GM21529 (cell line): ENCODE measurements around the gene SLC25A47.

Source experiments
- ATAC-seq: cut with Tn5 transposase; IDR thresholded peaks from one replicate; pipeline ENCODE4 v1.9.1; 2021; ENCODE audit not compliant: unreplicated experiment

SLC25A47 gene

GRCh38 chr14:100322138-100322957, 791 bp upstream of the SLC25A47 start:
- no peak for ATAC-seq

GRCh38 chr14:100323942-100324307, 786 bp downstream of the SLC25A47 start:
- ATAC-seq, result no peak

- no peak for ATAC-seq
These were observed 2.1 kb downstream of the SLC25A47 start for GRCh38 chr14:100325231-100325632.

GRCh38 chr14:100325958-100326357, 2.8 kb downstream of the SLC25A47 start:
- ATAC-seq, result no peak

GRCh38 chr14:100327128-100327527, 4.0 kb downstream of the SLC25A47 start:
- no peak for ATAC-seq

- ATAC-seq, result no peak
These were observed 5.5 kb downstream of the SLC25A47 start for GRCh38 chr14:100328495-100329163.

- ATAC-seq, result no peak
These were observed 6.3 kb downstream of the SLC25A47 start for GRCh38 chr14:100329233-100330006.

GRCh38 chr14:100330007-100330344, 6.8 kb downstream of the SLC25A47 start:
- no peak for ATAC-seq

- no peak for ATAC-seq
These were observed 7.3 kb downstream of the SLC25A47 start for GRCh38 chr14:100330388-100330931.

- ATAC-seq, result no peak
These were observed 9.0 kb downstream of the SLC25A47 start for GRCh38 chr14:100332071-100332639.

GRCh38 chr14:100332797-100333196, 9.7 kb downstream of the SLC25A47 start:
- peak; percentile 84 for ATAC-seq

- no peak for ATAC-seq
These were observed 10.2 kb downstream of the SLC25A47 start for GRCh38 chr14:100333311-100333710.

GRCh38 chr14:100333827-100334226, 10.7 kb downstream of the SLC25A47 start:
- ATAC-seq, result no peak

GRCh38 chr14:100334904-100335303, 11.8 kb downstream of the SLC25A47 start:
- no peak for ATAC-seq

- peak; percentile 28 for ATAC-seq
These were observed 13.7 kb downstream of the SLC25A47 start for GRCh38 chr14:100336618-100337530.

- ATAC-seq, result no peak
These were observed 16.8 kb downstream of the SLC25A47 start for GRCh38 chr14:100339766-100340422.

- no peak for ATAC-seq
These were observed 17.3 kb downstream of the SLC25A47 start for GRCh38 chr14:100340423-100340813.

GRCh38 chr14:100341301-100342031, 18.3 kb downstream of the SLC25A47 start:
- peak; percentile 38 for ATAC-seq

GRCh38 chr14:100342195-100342594, 19.1 kb downstream of the SLC25A47 start:
- ATAC-seq, result no peak
